HG03095 (cell line): ENCODE results near the gene PFN4.
"Not testable (repeated sequence)": the region's sequence is repeated elsewhere in the genome, so short reads cannot be mapped to it uniquely, and the experiment has no call there.

Experiments used
- ATAC-seq: cut with Tn5 transposase; IDR thresholded peaks from one replicate; pipeline ENCODE4 v1.9.1; 2021; ENCODE audit warnings: moderate library complexity; ENCODE audit not compliant: unreplicated experiment

The PFN4 gene, protein sequence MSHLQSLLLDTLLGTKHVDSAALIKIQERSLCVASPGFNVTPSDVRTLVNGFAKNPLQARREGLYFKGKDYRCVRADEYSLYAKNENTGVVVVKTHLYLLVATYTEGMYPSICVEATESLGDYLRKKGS

DNA sequence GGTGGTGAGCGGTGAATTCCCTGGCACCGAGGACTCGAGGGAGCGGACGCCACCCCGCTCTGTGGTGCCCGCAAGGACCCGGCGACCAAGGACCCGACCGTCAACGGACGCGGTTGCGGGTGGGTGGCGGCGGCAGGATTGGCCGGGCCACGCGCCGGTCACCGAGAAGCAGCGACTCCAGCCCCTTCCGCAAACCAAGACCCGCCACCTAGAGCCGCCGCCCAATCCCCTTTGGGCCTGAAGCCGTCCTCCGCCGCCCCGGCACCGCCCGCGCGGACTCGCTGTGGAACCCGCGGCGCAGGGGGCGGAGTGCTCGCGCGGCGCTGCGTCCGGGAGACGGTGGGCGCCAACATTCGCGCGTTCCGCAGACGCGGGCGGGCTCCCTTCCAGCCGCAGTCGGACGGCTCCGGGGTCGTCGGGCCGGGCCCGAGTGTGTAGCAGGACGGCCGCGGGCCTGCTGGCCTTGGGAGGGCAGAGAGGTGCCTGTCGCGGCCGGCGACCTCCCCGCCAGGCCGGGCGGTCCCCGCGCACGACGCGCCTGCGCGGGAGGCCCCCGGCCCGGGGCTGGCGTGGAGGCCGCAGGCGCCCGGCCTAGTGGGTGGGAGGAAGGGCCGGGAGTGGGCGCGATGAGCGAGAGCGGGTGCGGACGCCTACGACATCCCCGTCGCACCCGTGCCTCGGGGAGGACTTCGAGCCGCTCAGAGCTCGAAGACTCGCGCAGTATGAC lies at the start of gene PFN4, which contains the start of gene FAM228B:
PFN4 (minus strand) TSS at position 140 of the 727 bp plus-strand sequence. CDS start 799 bp downstream, outside the sequence.
FAM228B (plus strand) TSS at position 275 of the 727 bp plus-strand sequence. CDS start 893 bp downstream, outside the sequence.
- peak; percentile 89 for ATAC-seq

DNA sequence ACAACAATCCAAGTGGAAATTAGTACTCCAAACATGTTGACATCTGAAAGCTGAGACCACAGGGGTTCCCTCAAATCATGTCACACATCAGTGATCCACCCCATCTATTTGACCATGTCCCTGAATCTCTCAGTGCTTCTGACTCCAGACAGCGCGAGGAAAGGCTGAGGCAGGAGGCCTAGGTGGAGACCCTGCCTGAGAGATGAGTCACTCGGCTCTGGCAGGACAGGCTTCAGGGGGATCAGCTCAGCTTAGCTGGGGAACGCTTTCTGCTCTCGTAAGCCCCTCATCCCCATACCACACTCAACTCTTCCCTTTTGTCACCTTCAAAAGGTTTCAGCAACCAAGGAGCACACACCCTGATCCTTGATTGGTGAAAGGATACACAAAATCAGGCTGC lies 45.9 kb upstream of the PFN4 start:
- no peak for ATAC-seq

DNA sequence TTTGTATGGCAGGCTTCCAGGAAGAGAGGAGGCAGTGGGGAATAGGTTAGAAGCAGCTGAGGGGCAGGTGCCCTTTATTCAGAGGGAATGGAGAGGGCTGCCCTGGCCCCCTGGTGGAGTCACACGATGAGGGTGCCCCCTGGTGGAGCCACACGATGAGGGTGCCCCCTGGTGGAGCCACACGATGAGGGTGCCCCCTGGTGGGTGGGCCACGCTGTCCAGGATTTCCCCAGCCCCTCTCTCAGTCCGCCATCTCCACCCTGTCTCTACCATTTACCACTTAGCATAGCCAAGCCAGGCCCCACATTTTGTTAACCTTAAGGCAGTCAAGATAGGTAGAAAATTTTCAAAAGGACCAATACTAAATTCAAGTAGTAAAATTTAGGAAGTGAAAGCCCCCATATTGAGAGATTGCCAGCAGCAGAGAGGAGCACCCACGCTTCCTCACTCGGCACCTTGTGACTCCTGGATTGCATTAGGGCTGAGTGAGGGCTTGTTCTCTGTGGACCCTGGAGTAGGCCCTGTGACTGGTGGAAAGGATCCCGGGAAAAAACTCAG lies 41.4 kb upstream of the PFN4 start:
- ATAC-seq = no peak

DNA sequence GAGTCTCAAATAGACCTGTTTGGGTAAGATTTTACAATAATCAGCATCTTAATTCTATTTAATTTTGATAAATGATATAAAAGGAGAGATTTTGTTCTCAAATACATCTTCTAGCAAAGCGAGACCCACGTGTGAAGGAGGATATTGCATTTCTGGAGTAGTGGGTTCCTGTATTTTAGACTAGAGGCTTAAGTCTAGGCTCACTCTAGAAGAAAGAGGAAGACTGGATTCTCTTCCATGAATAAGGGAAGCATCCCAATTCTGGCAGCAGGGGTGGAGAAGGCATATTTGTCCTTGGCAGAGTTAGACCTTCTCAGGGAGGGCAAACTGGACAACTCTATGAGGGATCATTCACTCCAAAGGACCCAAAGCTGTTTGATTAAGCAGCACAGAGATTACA lies 40.5 kb upstream of the PFN4 start:
- ATAC-seq = no peak

DNA sequence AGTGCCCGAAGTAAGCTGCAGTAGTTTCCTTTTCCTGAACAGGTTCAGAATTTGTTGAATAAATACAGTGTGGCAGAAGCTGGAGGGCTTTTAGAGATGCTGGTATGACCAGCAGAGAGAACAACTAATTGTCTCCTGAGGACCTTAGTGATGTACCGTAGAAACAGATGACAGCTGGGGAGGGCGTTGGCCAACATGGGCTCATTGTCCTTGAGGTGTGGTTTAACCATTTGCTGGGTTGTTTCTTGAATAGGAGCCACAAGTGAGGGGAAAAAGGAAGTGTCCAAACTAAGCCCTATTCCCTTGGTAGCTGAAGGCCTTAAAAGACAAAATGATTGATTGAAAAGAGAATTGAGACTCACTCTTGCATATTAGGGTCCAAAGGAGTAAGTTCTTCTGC lies 40.1 kb upstream of the PFN4 start:
- no peak for ATAC-seq

DNA sequence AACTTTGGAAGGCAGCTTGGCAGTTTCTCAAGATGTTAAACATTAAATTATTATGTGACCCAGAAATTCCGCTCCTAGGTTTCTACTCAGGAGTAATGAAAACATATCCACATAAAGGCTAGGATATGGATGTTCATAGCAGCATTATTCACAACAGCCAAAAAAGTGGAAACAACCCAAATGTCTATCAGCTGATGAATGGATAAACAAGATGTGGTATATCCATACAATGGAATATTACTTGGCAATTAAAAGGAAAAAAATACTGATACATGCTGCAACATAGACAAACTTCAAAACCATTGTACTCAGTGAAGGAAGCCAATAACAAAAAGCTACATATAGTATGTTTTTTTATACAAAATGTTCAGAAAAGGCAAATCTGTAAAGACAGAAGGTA lies 39.4 kb upstream of the PFN4 start:
- no peak for ATAC-seq

DNA sequence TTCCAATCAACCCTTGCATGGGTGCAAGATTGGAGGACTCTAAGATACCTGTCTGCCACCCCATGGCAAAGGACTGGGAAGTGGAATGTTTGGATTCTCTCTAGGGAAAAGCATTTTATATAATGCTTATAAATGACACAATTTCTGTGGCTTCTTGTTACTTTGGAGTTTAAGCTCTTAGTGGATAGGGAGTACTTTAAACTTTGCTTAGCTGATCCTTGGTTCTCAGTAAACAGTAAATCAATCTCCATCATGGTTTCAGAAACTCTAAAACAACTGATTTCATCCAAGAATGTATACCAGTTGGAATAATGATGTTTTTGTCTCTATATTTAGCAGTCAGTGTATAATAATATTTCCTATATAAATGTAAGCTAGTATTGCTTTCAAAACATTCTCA lies 37.6 kb upstream of the PFN4 start:
- no peak for ATAC-seq

DNA sequence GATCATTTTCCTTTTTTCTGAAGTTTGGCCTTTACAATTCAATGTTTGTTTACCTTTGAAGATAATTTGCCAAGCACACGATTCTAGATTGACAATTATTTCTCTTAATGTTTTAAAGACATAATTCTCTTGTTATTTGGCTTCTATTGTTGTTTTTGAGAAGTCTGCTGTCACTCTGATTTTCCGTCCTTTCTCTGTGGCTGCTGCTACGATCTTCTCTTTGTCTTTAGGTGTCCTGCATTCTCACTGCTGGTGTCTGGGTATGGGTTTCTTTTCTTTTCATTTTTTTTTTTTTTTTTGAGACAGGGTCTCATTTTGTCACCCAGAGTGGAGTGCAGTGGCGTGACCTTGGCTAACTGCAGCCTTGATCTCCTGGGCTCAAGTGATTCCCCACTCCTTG lies 36.6 kb upstream of the PFN4 start:
- no peak for ATAC-seq

DNA sequence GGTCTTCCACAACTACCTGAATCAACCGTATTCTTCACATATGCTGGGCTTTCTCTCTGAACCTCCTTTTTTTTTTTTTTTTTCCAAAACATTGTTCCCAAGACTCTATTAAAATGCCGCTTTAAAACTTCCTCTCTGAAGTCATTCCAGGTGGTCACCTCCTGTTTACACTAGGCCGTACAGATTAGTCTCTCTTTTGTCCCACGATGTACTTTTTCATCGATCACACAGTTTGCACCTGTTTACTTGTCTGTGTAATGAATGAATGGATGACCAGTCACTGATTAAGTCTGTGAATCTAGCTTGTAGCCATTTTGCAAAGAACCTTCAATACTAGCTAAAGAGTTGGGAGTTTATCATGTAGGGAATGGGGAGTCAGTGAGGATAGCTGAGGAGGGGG lies 35.0 kb upstream of the PFN4 start:
- ATAC-seq = no peak

DNA sequence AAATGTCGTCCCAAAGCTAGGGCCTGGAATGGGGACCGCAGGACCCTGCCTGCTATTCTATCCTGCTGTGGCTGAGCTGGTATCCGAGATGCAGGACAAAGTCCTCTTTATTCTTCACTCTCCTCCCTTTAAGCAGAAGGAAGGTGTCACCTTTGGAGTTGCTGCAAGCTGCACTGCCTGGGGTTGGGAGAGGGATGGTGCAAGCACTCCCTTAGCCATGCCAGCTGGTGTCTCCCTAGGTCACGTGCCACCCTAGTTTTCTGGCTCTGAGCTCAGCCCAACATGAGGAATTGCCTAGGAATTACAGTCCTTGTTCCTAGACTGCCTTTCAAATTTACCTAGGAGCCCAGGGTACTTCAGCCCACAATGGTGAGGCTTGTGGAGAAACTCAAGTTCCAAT lies 30.3 kb upstream of the PFN4 start:
- ATAC-seq = no peak

DNA sequence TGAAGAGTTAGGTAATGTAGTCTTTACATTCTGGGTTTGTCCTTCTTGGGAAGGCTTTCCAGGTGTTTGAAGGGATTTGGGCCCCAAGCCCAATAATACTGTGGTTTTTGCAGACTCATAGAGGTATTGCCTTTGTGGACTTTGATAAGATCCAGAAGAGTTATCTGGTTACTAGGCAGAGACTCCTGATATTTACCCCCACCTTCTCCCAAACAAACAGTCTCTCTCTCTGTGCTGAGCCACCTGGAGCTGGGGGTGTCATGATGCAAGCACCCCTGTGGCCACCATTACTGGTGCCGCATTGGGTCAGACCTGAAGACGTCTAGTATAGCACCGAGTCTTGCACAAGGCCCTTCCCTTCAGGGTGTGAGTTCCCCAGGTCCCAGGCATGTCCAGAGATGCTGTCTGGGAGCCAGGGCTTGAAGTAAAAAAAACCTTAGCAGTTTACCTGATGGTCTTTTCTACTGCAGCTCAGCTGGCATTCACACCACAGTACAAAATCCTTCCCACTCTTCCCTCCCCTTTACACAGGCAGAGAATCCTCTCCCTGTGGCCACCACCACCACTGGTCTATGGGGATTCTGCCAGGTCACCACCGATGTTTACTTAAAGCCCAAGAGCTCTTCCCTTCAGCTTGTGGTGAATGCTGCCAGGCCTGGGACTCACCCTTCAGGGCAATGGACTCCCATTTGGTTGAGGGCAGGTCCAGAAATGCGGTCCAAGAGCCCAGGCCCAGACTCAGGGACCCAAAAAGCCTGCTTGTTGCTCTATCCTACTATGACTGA lies 29.5 kb upstream of the PFN4 start:
- ATAC-seq = no peak

DNA sequence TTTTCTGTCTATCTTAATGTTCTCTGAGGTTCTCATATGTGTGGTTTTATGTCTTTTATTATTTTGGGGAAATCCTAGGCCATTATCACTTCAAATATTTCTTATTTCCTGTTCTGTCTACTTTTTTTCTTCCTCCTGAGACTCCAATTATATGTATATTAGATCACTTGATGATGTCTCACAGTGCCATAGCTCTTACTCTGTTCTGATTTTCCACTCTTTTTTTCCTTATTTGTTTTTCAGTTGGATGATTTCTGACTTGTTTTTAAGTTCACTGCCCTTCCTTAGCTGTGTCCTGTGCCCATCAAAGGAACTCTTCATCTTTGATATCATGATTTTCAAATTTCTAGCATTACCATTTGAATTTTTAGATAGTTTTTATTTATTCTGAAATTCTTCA lies 24.2 kb upstream of the PFN4 start:
- no peak for ATAC-seq

DNA sequence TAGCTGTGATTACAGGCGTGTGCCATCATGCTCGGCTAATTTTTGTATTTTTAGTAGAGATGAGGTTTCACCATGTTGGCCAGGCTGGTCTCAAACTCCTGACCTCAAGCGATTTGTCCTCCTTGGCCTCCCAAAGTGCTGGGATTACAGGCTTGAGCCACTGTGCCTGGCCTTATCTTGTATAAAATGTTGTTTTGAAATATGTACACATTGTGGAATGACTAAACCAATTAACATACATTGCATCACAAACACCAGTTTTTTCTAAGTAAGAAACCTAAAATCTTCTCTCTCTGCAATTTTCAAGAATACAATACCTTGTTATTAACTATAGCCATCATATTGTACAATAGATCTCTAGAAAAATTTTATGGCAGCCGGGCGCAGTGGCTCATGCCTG lies 17.2 kb upstream of the PFN4 start:
- not testable (repeated sequence) for ATAC-seq

DNA sequence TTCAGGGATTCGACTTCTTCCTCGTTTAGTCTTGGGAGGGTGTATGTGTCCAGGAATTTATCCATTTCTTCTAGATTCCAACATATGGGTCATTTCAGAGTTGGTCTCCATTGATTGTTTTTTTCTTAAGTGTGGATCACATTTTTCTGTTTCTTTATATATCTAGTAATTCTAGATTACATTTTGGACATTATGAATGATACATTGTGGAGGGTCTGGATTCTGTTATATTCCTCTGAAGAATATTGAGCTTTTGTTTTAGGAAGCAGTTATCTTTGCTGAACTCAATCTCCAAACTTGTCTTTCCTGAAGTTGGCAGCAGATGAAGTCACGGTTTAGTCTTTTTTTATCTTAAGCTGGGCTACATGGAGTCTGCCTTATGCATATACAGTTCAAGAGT lies 9.4 kb upstream of the PFN4 start:
- no peak for ATAC-seq

DNA sequence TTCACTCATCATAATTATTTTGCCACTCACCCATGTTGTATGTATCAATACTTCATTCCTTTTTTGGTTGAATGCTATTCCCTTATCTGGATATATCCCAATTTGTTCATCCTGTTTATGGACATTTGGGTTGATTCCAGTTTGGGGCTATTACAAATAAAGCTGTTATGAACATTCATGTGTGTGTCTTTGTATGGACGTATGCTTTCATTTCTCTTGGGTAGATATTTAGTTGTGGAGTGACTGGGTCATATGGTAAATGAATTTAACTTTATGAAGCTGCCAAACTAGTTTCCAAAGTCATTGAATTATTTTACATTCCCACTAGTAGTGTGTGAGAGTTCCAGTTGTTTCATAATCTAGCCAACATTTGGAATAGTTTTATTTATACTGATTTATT lies 2.8 kb upstream of the PFN4 start:
- ATAC-seq = no peak

DNA sequence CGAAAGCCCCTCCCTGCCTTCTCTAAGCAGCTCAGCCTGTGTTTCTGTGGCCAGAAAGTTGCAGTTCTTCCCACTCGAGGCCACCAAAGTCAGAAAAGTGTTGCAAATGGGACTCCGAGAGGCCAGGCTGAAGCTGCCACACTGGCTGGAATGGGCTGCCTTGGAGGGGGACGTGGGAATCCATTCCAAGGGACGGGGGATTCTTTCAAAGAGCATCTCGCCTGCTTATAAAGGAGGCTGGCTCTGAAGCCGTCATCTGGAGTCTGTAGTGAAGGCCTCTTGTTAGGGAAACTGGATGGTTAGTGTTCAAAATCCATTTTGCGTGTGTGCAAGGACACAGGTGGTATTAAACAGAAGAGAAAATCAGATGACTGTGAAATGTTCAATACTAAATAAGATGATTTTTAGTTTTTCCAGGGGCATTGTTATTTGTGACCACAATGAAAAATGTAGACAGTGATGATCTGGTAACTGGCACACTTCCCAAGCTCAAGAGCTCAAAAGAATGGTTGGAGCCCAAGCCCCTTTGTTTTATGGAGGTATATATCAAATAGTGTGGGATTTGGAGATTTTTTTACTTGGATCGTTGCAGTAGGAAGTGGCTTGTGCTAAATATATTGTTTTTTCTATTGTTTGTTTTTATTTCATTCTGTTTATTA lies 917 bp upstream of the PFN4 start:
- peak; percentile 9 for ATAC-seq

DNA sequence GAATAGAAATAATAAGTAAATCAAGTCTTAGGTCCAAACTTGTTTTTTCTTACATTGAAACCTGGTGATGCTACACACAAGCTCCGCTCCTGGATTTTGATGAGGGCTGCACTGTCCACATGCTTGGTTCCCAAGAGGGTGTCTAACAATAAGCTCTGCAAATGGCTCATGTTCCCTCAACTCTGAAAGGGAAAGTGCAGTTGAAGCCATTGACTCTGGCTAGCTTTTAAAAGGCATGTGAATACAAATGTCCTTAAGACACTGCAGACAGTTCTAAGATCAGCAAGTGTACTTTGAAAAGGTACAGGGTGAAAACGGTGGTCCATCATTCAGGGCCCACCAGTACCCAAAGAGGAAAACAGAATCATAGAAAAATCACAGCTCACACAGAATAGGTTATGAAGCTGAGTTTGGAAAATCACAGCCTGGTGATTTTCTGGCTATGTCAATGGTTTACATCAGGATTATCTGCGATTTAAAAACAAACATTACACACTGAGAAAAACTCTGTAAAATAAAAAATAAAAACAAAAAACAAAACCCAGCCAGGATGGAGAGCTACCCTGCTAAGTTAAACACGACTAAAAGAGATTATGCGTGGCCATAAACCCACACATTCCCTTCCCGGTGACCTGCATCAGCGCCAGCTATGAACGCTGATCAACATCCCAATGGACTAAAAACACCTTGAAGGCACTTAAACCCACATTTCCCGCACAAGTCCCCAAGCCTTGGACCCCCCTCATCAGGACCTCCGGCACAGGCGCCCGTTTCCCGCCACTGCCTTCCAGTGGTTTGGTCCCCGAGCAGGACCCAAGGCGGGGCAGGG lies 554 bp downstream of the PFN4 start:
- no peak for ATAC-seq

DNA sequence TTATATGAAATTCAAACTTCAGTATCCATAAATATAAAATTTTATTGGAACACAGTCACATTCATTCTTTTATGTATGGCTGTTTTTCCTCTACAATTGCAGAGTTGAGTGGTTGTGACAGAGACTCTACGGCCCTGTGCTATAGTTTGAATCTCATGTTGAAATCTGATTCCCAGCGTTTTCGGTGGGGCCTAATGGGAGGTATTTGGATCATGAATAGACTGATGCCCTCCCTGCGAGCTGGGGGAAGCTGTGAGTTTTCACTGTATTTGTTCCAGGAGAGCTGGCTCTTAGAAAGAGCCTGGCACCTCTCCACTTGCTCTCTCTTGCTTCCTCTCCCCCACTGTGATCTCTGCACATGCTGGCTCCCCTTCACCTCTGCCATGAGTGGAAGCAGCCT lies 1.7 kb downstream of the PFN4 start:
- ATAC-seq = no peak

DNA sequence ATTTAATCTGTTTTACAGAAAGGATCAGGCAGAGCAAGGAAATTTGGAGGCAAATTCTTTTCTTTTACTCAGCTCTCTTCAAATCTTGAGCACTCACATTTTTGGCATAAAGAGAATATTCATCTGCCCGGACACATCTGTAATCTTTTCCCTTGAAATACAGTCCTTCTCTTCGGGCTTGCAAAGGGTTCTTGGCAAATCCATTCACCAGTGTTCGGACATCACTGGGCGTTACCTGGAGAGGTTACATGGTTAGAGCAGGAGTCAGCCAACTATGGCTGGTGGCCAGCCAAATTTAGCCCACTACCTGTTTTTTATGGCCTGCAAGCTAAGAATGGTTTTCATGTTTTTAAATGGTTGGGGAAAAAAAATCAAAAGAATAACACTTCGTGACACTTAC lies 2.1 kb downstream of the PFN4 start:
- no peak for ATAC-seq

DNA sequence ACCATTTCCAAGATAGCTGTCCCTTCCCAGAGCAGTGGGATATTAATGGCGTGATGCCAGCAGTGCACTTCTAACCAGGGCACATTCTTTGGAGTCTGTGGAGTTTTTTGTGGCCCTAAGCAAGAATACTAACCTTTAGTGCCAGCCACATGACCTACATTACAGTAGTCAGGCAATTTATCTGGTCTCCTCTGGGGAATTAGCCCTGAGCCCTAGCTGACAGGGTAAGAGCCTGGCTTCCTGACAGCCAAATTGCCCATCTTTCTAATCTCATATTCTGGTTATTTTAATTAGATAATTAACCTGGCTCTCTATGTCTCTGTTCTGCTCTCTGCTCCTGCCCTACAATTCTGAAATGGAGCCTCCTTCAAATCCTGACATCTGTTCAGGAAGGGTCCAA lies 5.2 kb downstream of the PFN4 start:
- no peak for ATAC-seq
